H1 (cell line): ENCODE measurements around the gene POLR1C. TPM values are rescaled to one million over a fixed set of nuclear protein-coding genes. Genes with fewer than 3 reads are reported as not detected.

Source experiments
- polyA plus RNA-seq, 7 experiments: library from polyadenylated mRNA; depleted of rRNA in 3 of 7; stranded (reverse) in 5 of 7; unstranded in 2 of 7; fragments of >200 nt in 5 of 7; fragments of 200-250 nt in 2 of 7; gene quantifications; 1 replicate in 5 of 7; 2 replicates in 1 of 7; 4 replicates in 1 of 7; pipeline versions ENCODE4 v1.2.1 to v1.2.3, GENCODE V29; 2011 to 2013; ENCODE audit warnings: missing spikeins in 2 of 7, mixed read lengths in 2 of 7
- total RNA-seq: library from RNA; stranded (reverse); fragmentation: NEBNext Ultra II Directional; extraction: Animal tissue kit (Norgen Biotek cat#: 25700); gene quantifications from 2 replicates; pipeline ENCODE4 v1.2.1, GENCODE V29; 2021
- TF ChIP-seq, protein P1 (sequence below): fragments of 300-600 bp; sonication (generic); IDR thresholded peaks from 2 replicates; pipeline ENCODE4 v1.7.1; 2012; ENCODE audit warnings: low read length, moderate library complexity, mild to moderate bottlenecking, inconsistent platforms; ENCODE audit not compliant: insufficient replicate concordance

The POLR1C gene
- total and polyA plus RNA-seq, 2 of the 8 experiments (the other 6 are each of a cell fraction or from before 2014, with no cell fraction given), result 42.9 to 49.6 TPM

DNA sequence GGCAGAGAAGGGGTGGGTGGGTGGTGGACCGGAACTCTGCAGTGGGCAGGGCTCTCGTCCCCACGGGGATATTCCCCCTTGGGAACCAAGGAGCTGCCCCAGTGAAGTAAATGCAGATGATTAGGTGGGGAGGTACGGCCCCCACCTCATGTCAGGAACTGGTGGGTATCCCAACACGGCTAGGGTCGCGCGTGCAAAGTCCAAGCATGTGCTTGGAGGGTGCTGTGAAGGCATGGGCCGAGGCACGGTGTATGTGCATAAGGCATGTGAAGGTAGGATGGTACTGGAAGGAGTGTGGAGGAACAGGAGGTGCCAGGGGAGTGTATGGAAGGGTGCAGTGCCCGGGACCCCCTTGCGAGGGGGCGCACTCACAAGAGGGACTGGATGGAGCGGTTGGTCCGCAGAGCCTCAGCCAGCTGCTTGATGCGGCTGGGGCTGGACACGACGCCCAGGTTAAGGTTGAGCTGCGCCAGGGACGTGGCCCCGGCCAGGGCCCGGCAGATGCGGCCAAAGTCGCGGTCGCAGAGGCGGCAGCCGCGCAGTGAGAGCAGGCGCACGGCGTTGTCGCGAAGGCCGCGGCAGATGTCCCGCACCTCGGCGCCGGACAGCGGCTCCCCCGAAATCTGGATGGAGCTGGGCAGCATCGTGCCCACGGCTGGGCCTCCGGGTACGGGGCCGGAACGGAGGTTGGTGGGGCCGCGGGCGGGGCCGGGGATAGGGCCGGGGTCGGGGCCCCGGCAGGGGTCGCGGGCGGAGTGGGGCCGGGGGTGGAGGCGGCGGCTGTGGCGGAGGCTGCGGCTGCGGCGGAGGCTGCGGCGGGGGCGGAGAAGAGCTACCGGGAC is 7.5 kb upstream of the POLR1C start (continued):
- TF ChIP-seq, protein P1, sequence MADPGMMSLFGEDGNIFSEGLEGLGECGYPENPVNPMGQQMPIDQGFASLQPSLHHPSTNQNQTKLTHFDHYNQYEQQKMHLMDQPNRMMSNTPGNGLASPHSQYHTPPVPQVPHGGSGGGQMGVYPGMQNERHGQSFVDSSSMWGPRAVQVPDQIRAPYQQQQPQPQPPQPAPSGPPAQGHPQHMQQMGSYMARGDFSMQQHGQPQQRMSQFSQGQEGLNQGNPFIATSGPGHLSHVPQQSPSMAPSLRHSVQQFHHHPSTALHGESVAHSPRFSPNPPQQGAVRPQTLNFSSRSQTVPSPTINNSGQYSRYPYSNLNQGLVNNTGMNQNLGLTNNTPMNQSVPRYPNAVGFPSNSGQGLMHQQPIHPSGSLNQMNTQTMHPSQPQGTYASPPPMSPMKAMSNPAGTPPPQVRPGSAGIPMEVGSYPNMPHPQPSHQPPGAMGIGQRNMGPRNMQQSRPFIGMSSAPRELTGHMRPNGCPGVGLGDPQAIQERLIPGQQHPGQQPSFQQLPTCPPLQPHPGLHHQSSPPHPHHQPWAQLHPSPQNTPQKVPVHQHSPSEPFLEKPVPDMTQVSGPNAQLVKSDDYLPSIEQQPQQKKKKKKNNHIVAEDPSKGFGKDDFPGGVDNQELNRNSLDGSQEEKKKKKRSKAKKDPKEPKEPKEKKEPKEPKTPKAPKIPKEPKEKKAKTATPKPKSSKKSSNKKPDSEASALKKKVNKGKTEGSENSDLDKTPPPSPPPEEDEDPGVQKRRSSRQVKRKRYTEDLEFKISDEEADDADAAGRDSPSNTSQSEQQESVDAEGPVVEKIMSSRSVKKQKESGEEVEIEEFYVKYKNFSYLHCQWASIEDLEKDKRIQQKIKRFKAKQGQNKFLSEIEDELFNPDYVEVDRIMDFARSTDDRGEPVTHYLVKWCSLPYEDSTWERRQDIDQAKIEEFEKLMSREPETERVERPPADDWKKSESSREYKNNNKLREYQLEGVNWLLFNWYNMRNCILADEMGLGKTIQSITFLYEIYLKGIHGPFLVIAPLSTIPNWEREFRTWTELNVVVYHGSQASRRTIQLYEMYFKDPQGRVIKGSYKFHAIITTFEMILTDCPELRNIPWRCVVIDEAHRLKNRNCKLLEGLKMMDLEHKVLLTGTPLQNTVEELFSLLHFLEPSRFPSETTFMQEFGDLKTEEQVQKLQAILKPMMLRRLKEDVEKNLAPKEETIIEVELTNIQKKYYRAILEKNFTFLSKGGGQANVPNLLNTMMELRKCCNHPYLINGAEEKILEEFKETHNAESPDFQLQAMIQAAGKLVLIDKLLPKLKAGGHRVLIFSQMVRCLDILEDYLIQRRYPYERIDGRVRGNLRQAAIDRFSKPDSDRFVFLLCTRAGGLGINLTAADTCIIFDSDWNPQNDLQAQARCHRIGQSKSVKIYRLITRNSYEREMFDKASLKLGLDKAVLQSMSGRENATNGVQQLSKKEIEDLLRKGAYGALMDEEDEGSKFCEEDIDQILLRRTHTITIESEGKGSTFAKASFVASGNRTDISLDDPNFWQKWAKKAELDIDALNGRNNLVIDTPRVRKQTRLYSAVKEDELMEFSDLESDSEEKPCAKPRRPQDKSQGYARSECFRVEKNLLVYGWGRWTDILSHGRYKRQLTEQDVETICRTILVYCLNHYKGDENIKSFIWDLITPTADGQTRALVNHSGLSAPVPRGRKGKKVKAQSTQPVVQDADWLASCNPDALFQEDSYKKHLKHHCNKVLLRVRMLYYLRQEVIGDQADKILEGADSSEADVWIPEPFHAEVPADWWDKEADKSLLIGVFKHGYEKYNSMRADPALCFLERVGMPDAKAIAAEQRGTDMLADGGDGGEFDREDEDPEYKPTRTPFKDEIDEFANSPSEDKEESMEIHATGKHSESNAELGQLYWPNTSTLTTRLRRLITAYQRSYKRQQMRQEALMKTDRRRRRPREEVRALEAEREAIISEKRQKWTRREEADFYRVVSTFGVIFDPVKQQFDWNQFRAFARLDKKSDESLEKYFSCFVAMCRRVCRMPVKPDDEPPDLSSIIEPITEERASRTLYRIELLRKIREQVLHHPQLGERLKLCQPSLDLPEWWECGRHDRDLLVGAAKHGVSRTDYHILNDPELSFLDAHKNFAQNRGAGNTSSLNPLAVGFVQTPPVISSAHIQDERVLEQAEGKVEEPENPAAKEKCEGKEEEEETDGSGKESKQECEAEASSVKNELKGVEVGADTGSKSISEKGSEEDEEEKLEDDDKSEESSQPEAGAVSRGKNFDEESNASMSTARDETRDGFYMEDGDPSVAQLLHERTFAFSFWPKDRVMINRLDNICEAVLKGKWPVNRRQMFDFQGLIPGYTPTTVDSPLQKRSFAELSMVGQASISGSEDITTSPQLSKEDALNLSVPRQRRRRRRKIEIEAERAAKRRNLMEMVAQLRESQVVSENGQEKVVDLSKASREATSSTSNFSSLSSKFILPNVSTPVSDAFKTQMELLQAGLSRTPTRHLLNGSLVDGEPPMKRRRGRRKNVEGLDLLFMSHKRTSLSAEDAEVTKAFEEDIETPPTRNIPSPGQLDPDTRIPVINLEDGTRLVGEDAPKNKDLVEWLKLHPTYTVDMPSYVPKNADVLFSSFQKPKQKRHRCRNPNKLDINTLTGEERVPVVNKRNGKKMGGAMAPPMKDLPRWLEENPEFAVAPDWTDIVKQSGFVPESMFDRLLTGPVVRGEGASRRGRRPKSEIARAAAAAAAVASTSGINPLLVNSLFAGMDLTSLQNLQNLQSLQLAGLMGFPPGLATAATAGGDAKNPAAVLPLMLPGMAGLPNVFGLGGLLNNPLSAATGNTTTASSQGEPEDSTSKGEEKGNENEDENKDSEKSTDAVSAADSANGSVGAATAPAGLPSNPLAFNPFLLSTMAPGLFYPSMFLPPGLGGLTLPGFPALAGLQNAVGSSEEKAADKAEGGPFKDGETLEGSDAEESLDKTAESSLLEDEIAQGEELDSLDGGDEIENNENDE, result no peak
